Lung (tissue), 12 donors: Measurements from ENCODE around the gene VAPA. TPM values are rescaled to one million over a fixed set of nuclear protein-coding genes. Genes with fewer than 3 reads are reported as not detected.
A peak's percentile ranks its signal among the peaks of the same experiment; 100 is the strongest.

ENCODE experiments used
- ATAC-seq: fragments of 200-7000 bp; cut with Tn5 transposase; one replicate; pipeline ENCODE4 v1.9.1; 2020; ENCODE audit warnings: moderate number of reproducible peaks; ENCODE audit not compliant: insufficient read depth, low FRiP score
- DNase-seq, 3 donors: peaks; one replicate each; pipeline ENCODE4 v3.0.0-alpha.2; 2013 to 2017
- H3K27ac ChIP-seq, 2 donors: one replicate each; pipeline ENCODE4 v1.5.1; 2013; ENCODE audit warnings: mild to moderate bottlenecking in 2 of 2, moderate library complexity in 2 of 2, control low read depth in 1 of 2, inconsistent platforms in 1 of 2, low read depth in 1 of 2, low read length in 1 of 2
- H3K27me3 ChIP-seq, 3 donors: one replicate each; pipeline ENCODE4 v1.5.1; 2013; ENCODE audit warnings: low read length in 2 of 3; ENCODE audit not compliant: control insufficient read depth in 3 of 3, insufficient read depth in 3 of 3
- H3K36me3 ChIP-seq, 4 donors: one replicate each; pipeline ENCODE4 v1.5.1; 2013; ENCODE audit warnings: low read length in 4 of 4, mild to moderate bottlenecking in 1 of 4, moderate library complexity in 1 of 4; ENCODE audit not compliant: control insufficient read depth in 4 of 4, insufficient read depth in 4 of 4
- H3K4me1 ChIP-seq, 5 donors: one replicate each; pipeline ENCODE4 v1.5.1; 2013; ENCODE audit warnings: low read length in 5 of 5, mild to moderate bottlenecking in 2 of 5, moderate library complexity in 1 of 5; ENCODE audit not compliant: control insufficient read depth in 5 of 5, insufficient read depth in 5 of 5
- H3K4me3 ChIP-seq: one replicate; pipeline ENCODE4 v1.5.1; 2013; ENCODE audit warnings: mild to moderate bottlenecking, control low read depth, moderate library complexity
- H3K9ac ChIP-seq, 2 donors: one replicate each; pipeline ENCODE4 v1.5.1; 2013; ENCODE audit warnings: low read length in 2 of 2, control low read depth in 1 of 2; ENCODE audit not compliant: insufficient read depth in 1 of 2
- H3K9me3 ChIP-seq, 4 donors: one replicate each; pipeline ENCODE4 v1.5.1; 2013; ENCODE audit warnings: low read length in 3 of 4, mild to moderate bottlenecking in 1 of 4, moderate library complexity in 1 of 4; ENCODE audit not compliant: control insufficient read depth in 4 of 4, insufficient read depth in 3 of 4
- CTCF ChIP-seq: IDR thresholded peaks from 2 replicates; pipeline ENCODE4 v1.5.1; 2012; ENCODE audit warnings: mild to moderate bottlenecking; ENCODE audit errors: control extremely low read depth, extremely low read depth
- WGBS, 2 donors: extraction: QIAGEN DNeasy Blood & Tissue Kit; methylation state at CpG; one replicate each; pipeline ENCODE4 v1.1.7; 2013; 5-methylcytosine and 5-hydroxymethylcytosine counted together
- polyA plus RNA-seq, 2 donors: library from polyadenylated mRNA; stranded (reverse); fragments of 200-250 nt; gene quantifications; one replicate each; pipeline ENCODE4 v1.2.1, GENCODE V29; 2013
- total RNA-seq, 2 donors: library from RNA; depleted of rRNA in 1 of 2; stranded (reverse); fragments of >200 nt in 1 of 2; gene quantifications; one replicate each; pipeline ENCODE4 v1.2.1, GENCODE V29; 2014 to 2021
- donor health status: control.
- donor health status: control.
- donor health status: Bipolar disorder and iron deficiency.
- donor health status: healthy.
- donor health status: DM: yes; HTN: yes; CAD: no.

VAPA gene
- total and polyA plus RNA-seq, 4 donors = 143 to 351 (median 248) TPM

GRCh38 chr18:9867071-9867594, 46.7 kb upstream of the VAPA start:
- no peak overlapping the region for H3K9ac ChIP-seq
- H3K36me3 ChIP-seq = no peaks in the 10 kb centered on the region
- H3K4me1 ChIP-seq = peaks cover 0 to 7% (median 0%) of the 10 kb centered on the region in 5 donors
- no peak for ATAC-seq
- H3K9me3 ChIP-seq = peaks cover 0 to 4% (median 2%) of the 10 kb centered on the region in 4 donors
- 79 to 91% methylated on average over 4 of the region's 4 CpGs for WGBS, 2 donors
- H3K4me3 ChIP-seq = no peak overlapping the region
- no peak for DNase-seq
- TF ChIP-seq CTCF = no peak
- no peak overlapping the region for H3K27ac ChIP-seq
- H3K27me3 ChIP-seq = no peaks in the 10 kb centered on the region

GRCh38 chr18:9868857-9869714, 44.7 kb upstream of the VAPA start:
- no peak for DNase-seq
- Histone ChIP-seq H3K27me3 (no peaks in the 10 kb centered on the region), H3K36me3 (no peaks in the 10 kb centered on the region), H3K9ac (no peak overlapping the region), H3K4me1 (peaks cover 0 to 7% (median 0%) of the 10 kb centered on the region in 5 donors), H3K9me3 (peaks cover 0 to 4% (median 2%) of the 10 kb centered on the region in 4 donors), H3K27ac (no peak overlapping the region), H3K4me3 (no peak overlapping the region)
- 71 to 72% methylated on average over 6 of the region's 6 CpGs for WGBS, 2 donors
- TF ChIP-seq CTCF = no peak
- no peak for ATAC-seq

GRCh38 chr18:9869715-9870430, 43.9 kb upstream of the VAPA start:
- Histone ChIP-seq H3K4me1 (peaks cover 0 to 7% (median 0%) of the 10 kb centered on the region in 5 donors), H3K4me3 (no peak overlapping the region), H3K9ac (no peak overlapping the region), H3K36me3 (no peaks in the 10 kb centered on the region), H3K9me3 (peaks cover 0 to 4% (median 2%) of the 10 kb centered on the region in 4 donors), H3K27ac (peak overlapping the region in 1 of 2 donors; percentile 8), H3K27me3 (no peaks in the 10 kb centered on the region)
- no peak for DNase-seq
- no peak for TF ChIP-seq CTCF
- 58 to 62% methylated on average over 9 of the region's 9 CpGs for WGBS, 2 donors
- ATAC-seq = peak; percentile 54
